ENCODE measurements around the gene ELF2. TPM values are rescaled to one million over a fixed set of nuclear protein-coding genes. Genes with fewer than 3 reads are reported as not detected.
"Not testable (repeated sequence)": the region's sequence is repeated elsewhere in the genome, so short reads cannot be mapped to it uniquely, and the experiment has no call there.

ELF2 gene
- total RNA-seq, 1 donor from 2014 or later, result 40.2 TPM

- intact Hi-C loops (cut with micrococcal nuclease), result no loop called here
These were observed 151.2 kb downstream of the ELF2 start for GRCh38 chr4:139025841-139026240.

- intact Hi-C loops (cut with micrococcal nuclease), result no loop called here
These were observed 152.3 kb downstream of the ELF2 start for GRCh38 chr4:139024686-139025085.

DNA sequence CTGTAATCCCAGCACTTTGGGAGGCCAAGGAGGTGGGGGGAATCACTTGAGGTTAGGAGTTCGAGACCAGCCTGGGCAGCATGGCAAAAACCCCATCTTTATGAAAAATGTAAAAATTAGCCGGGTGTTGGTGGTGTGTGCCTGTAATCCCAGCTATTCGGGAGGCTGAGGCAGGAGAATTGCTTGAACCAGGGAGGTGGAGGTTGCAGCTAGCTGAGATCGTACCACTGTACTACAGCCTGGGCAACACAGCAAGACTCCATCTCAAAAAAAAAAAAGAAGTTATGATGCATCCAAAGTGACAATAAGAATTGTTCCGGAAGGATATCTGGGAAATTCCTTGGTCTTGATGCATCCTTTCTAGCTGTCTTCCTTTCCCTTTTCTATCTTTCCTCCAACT lies 154.2 kb downstream of the ELF2 start:
- intact Hi-C loops (cut with micrococcal nuclease), result no loop called here

GRCh38 chr4:139021071-139021470 lies 155.9 kb downstream of the ELF2 start:
- intact Hi-C loops (cut with micrococcal nuclease), result not testable (repeated sequence)

GRCh38 chr4:139020384-139020783 lies 156.6 kb downstream of the ELF2 start:
- intact Hi-C loops (cut with micrococcal nuclease), result no loop called here

- intact Hi-C loops (cut with micrococcal nuclease), result loop anchor here (5.0 to 10.0 kb wide), 2 partner anchors 536 to 638 kb away; partner anchors contain the start of gene SETD7
These were observed 157.9 kb downstream of the ELF2 start for GRCh38 chr4:139018971-139019758.

- intact Hi-C loops (cut with micrococcal nuclease), result loop anchor here (5.0 to 10.0 kb wide), 2 partner anchors 536 to 639 kb away; partner anchors contain the start of gene SETD7
These were observed 158.5 kb downstream of the ELF2 start for GRCh38 chr4:139018501-139018900.

DNA sequence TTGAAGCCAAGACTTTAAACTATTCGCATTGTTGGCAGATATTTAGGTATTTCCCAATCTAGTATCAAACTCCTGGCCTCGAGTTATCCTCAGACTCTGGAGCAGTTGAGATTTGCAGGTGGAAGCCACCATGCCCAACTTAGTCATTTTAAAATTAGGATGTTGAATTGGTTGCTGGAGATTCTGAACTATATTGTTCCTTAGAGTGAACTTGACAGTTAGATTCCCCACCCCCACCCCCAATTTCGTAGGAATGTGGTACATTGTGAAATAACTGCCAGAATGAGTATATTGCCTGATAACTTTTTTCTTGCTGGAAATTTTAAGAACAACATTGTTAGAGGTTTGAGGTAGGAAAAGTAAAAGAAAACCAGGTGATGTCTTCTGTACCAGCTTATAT lies 159.2 kb downstream of the ELF2 start:
- intact Hi-C loops (cut with micrococcal nuclease), result loop anchor here (5.0 to 10.0 kb wide), 2 partner anchors 537 to 639 kb away; partner anchors contain the start of gene SETD7

DNA sequence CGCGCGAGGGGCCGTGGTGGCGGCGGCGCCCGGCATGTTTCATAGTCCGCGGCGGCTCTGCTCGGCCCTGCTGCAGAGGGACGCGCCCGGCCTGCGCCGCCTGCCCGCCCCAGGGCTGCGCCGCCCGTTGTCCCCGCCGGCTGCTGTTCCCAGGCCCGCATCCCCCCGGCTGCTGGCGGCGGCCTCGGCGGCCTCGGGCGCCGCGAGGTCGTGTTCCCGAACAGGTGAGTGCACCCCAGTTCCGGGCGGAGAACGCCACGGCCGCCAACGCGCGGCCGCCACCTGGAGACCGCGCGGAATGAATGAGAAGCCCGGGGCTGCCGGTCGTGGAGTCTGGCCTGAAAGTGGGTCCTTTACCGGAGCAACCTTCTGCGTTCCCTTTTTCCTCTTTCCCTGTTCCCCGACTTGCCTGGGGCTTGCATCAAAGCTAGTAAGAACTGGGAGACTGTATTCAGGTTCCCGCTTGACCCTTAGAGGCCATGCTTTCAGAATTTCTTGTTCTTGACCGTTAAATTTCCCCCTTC lies 161.0 kb downstream of the ELF2 start:
- intact Hi-C loops (cut with micrococcal nuclease), result loop anchor here (1.0 to 10.0 kb wide), 7 partner anchors 14 to 641 kb away; partner anchors contain the start of genes ELF2, NAA15 and SETD7

DNA sequence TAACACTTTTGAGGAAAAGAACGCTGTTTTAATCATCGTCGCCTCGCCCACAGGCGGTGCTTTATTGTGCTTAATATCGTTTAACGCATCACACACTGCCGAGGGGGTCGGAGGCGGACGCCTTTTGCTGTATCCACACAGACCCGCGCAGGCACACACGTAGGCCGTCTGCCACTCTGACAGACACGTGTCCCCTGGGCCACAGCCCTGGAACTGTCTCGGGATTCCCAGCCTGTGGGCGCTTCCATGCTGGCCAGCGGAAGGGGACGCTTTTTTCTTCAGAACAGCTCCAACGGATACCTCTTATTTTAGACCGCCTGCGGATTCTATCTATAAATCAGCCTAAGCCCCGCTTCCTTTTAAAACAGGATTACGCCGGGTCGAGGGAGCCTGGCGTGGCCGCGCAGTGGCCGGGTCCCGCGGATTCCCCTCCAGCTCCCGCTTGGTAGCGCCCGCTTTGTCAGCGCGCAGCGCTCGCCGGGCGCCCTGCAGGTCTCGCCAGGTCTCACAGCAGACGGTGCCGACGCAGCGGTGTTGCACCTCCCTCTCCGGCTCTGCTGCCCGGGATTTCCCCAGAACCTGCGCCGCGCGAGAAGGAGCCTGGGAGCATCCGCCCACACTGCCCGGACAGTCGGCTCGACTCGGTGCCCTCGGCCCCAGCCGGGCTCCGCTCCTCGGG lies 161.6 kb downstream of the ELF2 start, which contains the start of gene NOCT:
Gene NOCT (plus strand): TSS at position 513 of the 679 bp plus-strand sequence. CDS start 201 bp downstream, outside the sequence.
- intact Hi-C loops (cut with micrococcal nuclease), result loop anchor here (1.0 to 10.0 kb wide), 7 partner anchors 15 to 642 kb away; partner anchors contain the start of genes ELF2, NAA15 and SETD7

- intact Hi-C loops (cut with micrococcal nuclease), result loop anchor here (1.0 to 10.0 kb wide), 7 partner anchors 16 to 643 kb away; partner anchors contain the start of genes ELF2, NAA15 and SETD7
These were observed 162.4 kb downstream of the ELF2 start for GRCh38 chr4:139014371-139015268.

- intact Hi-C loops (cut with micrococcal nuclease), result loop anchor here (10.0 kb wide), 1 partner anchor 543 kb away; the partner anchor contains the start of gene SETD7
These were observed 165.6 kb downstream of the ELF2 start for GRCh38 chr4:139011225-139011950.

- intact Hi-C loops (cut with micrococcal nuclease), result loop anchor here (10.0 kb wide), 1 partner anchor 545 kb away; the partner anchor contains the start of gene SETD7
These were observed 167.3 kb downstream of the ELF2 start for GRCh38 chr4:139009702-139010101.

DNA sequence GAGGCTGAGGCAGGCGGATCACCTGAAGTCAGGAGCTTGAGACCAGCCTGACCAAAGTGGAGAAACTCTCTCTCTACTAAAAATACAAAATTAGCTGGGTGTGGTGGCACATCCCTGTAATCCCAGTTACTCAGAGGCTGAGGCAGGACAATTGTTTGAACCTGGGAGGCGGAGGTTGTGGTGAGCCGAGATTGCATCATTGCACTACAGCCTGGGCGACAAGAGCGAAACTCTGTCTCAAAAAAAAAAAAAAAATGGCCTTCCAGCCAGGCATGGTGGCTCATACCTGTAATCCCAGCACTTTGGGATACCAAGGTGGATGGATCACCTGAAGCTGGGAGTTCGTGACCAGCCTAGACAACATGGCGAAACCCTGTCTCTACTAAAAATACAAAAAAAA lies 168.7 kb downstream of the ELF2 start:
- intact Hi-C loops (cut with micrococcal nuclease), result not testable (repeated sequence)

DNA sequence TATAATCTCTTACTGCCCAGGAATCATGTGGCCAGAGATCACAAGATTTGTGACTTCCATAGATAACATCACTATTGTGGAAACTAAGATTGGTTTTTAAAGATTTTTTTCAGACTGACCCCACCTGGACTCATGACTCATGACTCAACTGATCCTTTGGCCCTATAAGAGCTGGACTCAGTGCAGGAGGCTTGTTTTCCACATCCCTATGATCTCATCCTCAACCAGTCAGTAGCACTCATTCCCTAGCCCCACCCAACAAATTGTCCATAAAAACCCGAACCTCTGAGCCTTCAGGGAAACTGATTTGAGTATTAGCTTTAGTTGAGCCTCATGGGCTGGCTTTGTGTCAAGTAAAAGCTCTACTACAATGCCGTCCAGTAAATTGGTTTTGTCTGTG lies 169.4 kb downstream of the ELF2 start:
- intact Hi-C loops (cut with micrococcal nuclease), result no loop called here

Other genes with a start within 250 kb of the ELF2 start
- gene NOCT, start 161.4 kb downstream of the ELF2 start, total RNA-seq, result 9.2 and 10.2 TPM in 2 replicates
- gene MGARP, start 103.0 kb upstream of the ELF2 start, total RNA-seq, result 0.16 TPM in 1 of 2 replicates, not detected in the other
- gene NAA15, start 124.3 kb upstream of the ELF2 start, total RNA-seq, result 71.4 and 75.6 TPM in 2 replicates
- 43.4 and 44.0 TPM in 2 replicates for gene NDUFC1, start 125.3 kb upstream of the ELF2 start, total RNA-seq